ENCODE measurements around the gene OR6P1.

The OR6P1 gene, protein sequence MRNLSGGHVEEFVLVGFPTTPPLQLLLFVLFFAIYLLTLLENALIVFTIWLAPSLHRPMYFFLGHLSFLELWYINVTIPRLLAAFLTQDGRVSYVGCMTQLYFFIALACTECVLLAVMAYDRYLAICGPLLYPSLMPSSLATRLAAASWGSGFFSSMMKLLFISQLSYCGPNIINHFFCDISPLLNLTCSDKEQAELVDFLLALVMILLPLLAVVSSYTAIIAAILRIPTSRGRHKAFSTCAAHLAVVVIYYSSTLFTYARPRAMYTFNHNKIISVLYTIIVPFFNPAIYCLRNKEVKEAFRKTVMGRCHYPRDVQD

DNA sequence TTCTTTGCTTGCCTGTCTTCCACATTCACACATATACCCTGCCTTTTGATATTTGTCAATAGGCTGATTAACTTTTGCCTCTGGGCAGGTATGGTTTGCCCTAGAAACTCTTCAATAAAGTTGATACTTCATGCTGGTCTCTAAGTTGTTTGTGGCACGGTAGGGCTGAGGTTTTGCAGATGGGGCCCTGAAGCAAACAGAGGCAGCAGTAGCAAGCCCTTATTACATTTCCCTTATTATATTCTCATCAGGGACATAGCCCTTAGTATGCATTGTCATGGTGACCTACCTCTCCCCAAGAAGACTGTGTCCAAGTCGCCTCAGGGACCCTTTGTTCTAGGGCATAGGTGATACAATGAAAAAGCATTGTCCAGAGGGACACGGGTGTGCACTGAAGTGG lies at the start of gene OR6P1:
TSS of gene OR6P1 (minus strand) at position 101 of the 400 bp plus-strand sequence. CDS start 6,976 bp downstream, outside the sequence.
- DNase-seq (ENCODE audit: extremely low read depth in 1 of 2, low read depth in 1 of 2), result no peak

DNA sequence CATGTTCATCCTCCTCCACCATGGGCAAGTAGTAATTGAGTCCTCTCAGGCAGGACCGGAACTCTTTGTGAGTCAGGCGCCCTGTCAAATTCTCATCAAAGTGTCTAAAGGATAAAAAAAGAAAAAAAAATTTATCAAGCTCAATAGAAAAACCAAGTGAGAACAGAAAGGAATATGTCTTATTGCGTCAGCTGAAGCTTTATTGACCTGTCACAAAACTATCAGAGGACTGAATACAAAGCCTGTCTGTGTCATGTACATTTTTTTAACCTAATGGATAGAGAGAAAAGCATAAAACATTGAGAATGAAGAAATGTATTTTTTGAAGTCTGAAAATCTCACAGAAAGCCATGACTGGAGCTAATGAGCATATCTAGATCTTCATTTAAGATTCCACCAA lies 43.4 kb upstream of the OR6P1 start:
- DNase-seq (ENCODE audit: extremely low read depth in 1 of 2, low read depth in 1 of 2), result no peak

DNA sequence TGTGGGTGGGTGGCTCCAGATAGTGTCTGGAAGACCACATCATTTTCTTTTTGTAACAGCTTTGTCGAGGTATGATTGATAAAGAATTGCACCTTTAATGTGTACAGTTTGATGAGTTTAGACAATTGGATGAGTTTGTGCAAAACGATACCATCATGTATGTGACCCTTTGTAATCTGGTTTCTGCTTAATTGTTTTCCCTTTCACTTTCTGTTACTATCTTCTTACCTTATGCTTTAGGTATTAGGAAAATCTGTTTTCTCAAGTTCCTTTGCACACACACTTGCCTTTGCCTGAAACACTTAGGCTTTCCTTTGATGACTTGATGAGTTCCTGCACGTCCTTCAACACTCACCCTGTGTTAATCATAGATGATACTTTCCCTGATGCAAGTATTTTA lies 41.5 kb upstream of the OR6P1 start:
- DNase-seq (ENCODE audit: extremely low read depth in 1 of 2, low read depth in 1 of 2), result no peak

GRCh38 chr1:158607296-158607695 lies 36.9 kb upstream of the OR6P1 start:
- DNase-seq (ENCODE audit: extremely low read depth in 1 of 2, low read depth in 1 of 2), result no peak

DNA sequence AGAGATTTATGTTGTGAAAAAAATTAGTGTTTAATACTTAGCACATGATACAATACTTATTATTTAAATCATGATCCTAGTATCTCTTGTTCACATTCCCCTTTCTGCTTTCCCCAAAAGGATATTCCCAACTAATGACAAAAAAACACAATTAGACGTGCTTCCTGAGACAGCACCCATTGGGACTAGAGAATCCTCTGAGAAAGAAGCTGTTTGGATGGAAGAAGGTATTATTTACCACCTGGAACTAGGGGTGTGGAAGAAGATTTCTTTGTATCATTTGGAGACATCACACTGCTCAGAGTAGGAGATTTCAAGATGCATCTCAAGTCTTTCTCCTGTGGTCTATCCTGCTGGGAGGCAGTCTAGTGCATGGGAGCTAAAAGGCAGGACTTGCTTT lies 34.6 kb upstream of the OR6P1 start, which contains the start of gene OR10Z1:
TSS of gene OR10Z1 (plus strand) at position 301 of the 400 bp plus-strand sequence. CDS start 1,171 bp downstream, outside the sequence.
- no peak for DNase-seq (ENCODE audit: extremely low read depth in 1 of 2, low read depth in 1 of 2)

GRCh38 chr1:158600735-158601134 lies 30.4 kb upstream of the OR6P1 start:
- DNase-seq (ENCODE audit: extremely low read depth in 1 of 2, low read depth in 1 of 2), result no peak

- DNase-seq (ENCODE audit: extremely low read depth in 1 of 2, low read depth in 1 of 2), result no peak
Observed at GRCh38 chr1:158586942-158587341, 16.6 kb upstream of the OR6P1 start.

DNA sequence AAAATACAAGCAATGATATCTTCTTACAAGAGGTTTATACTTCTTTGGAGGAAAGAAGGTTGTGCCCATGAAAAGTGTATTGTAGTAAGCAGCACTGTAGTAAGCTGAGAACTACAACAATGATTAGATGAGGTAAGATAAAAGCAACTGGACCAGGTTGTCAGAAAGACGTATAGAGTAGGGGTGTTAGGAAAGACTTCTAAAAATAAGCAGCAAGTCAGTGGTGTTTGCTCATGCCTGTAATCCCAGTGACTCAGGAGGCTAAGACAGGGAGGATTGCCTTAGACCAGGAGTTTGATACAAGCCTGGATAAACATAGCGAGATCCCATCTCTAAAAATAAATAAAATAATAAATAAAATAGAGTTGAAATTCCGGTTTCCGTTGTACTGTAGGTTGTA lies 13.6 kb upstream of the OR6P1 start:
- DNase-seq (ENCODE audit: extremely low read depth in 1 of 2, low read depth in 1 of 2), result no peak

GRCh38 chr1:158579733-158580132 lies 9.4 kb upstream of the OR6P1 start, which contains the start of gene OR10X1:
Gene OR10X1, minus strand, starts transcription at chr1:158579899. Its CDS starts 0 bp downstream, at chr1:158579899.
- no peak for DNase-seq (ENCODE audit: extremely low read depth in 1 of 2, low read depth in 1 of 2)

DNA sequence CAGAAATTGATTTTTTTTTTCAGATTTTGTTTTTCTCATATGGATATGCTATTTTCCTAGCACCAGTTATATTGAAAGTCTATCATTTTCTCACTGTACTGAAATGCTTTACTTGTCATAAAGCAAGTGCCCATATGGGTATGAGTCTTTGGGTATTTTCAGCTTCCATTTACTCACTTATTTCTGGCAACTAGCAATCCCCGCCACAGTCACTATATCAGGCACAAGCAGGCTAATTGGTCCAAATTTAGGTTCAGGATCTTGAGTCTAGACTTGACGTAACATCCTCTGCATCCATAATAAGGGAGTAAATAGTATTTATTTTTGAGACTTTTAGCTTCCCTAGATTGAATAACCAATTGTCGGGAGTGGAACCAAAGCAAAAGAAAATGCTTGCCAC lies 7.2 kb upstream of the OR6P1 start:
- DNase-seq (ENCODE audit: extremely low read depth in 1 of 2, low read depth in 1 of 2), result no peak

GRCh38 chr1:158572226-158572625 lies 1.8 kb upstream of the OR6P1 start:
- no peak for DNase-seq (ENCODE audit: extremely low read depth in 1 of 2, low read depth in 1 of 2)

- DNase-seq (ENCODE audit: extremely low read depth in 1 of 2, low read depth in 1 of 2), result no peak
Observed at GRCh38 chr1:158564608-158565007, 5.8 kb downstream of the OR6P1 start.

DNA sequence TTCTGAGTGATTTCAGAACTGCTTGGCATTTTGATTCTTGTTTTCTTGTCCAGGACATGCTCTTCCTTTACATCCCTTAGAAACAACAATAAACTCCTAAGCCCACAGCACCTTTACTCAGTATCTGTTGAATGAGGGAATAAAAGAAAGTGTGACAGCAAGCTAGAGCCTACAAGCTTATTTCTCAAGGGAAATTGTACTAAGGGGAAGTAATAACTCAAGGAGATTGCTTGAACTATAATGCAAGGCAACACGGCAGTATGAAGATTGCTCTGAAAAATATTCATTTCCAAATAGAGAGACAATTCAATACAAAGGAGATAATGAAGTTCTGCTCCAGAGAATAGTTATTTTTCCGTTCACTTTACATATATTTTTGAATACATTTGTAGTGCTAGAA lies 6.5 kb downstream of the OR6P1 start:
- no peak for DNase-seq (ENCODE audit: extremely low read depth in 1 of 2, low read depth in 1 of 2)

GRCh38 chr1:158559696-158560095 lies 10.7 kb downstream of the OR6P1 start:
- DNase-seq (ENCODE audit: extremely low read depth in 1 of 2, low read depth in 1 of 2), result no peak

GRCh38 chr1:158554352-158554751 lies 16.0 kb downstream of the OR6P1 start, which contains the start of gene OR6Y1:
Gene OR6Y1, minus strand, starts transcription at chr1:158554405. Its CDS starts 6,300 bp downstream, at chr1:158548105.
- no peak for DNase-seq (ENCODE audit: extremely low read depth in 1 of 2, low read depth in 1 of 2)

- no peak for DNase-seq (ENCODE audit: extremely low read depth in 1 of 2, low read depth in 1 of 2)
Observed at GRCh38 chr1:158552296-158552695, 18.1 kb downstream of the OR6P1 start.

GRCh38 chr1:158547533-158547932 lies 22.8 kb downstream of the OR6P1 start:
- no peak for DNase-seq (ENCODE audit: extremely low read depth in 1 of 2, low read depth in 1 of 2)

DNA sequence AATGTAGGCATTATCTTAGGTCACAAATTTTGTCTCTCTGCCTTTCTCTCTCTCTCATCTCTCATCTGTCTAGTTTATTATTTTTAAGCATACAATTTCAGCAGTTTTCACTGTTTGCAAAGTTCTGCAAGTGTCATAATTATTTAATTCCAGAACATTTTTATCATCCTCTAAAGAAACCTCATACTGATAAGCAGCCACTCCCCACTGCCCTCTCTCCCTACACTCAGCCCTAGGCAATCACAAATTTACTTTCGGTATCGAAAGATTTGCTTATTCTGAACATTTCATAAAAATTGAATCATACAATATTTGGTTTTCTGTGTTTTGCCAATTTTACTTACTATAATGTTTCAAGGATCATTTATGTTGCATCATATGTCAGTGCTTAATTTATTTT lies 32.8 kb downstream of the OR6P1 start:
- no peak for DNase-seq (ENCODE audit: extremely low read depth in 1 of 2, low read depth in 1 of 2)

- no peak for DNase-seq (ENCODE audit: extremely low read depth in 1 of 2, low read depth in 1 of 2)
Observed at GRCh38 chr1:158534496-158534895, 35.9 kb downstream of the OR6P1 start.

DNA sequence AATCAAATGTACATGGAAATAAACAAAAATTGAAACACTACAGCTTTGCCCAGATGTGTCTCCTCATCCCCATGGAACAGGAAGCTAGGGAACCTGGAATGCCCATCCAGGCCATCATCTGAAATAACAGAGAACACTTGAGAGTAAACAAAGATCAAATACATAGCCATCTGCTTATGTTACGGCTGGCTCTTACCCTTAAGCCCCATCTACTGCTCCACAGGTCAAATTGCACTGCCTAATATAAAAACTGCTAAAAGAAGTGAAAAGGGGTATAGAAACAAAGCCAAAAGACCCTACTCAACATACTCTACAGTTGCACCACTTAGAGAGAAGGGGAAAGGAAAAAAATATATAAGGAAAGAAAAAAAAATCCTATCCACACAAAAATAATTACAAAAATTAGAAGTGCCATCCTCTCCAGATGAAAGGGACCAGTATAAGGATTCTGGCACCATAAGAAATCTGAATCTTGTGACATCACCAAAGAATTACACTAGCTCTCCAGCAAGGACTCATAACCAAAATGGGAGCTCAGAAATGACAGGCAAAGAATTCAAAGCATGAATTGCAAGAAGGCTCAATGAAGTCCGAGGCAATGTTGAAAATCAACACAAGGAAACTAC lies 43.1 kb downstream of the OR6P1 start:
- DNase-seq (ENCODE audit: extremely low read depth in 1 of 2, low read depth in 1 of 2), result no peak

DNA sequence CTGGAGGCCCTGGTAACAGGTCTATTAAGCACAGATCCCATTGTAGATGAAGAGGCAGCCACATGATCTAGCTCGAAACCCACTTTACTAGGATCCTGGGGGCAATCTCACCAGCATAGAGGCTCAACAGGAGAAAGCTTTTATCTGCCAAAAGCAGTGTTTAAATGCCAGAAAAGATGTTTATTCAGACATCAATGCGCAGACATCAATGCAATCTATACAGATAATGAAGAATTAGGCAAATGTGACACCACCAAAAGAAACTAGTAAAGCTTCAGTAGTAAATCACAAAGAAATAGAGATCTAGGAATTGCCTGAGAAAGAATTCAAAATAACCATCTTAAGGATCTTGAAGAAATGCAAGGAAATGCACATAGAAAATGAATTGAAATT lies 48.7 kb downstream of the OR6P1 start:
- no peak for DNase-seq (ENCODE audit: extremely low read depth in 1 of 2, low read depth in 1 of 2)

DNA sequence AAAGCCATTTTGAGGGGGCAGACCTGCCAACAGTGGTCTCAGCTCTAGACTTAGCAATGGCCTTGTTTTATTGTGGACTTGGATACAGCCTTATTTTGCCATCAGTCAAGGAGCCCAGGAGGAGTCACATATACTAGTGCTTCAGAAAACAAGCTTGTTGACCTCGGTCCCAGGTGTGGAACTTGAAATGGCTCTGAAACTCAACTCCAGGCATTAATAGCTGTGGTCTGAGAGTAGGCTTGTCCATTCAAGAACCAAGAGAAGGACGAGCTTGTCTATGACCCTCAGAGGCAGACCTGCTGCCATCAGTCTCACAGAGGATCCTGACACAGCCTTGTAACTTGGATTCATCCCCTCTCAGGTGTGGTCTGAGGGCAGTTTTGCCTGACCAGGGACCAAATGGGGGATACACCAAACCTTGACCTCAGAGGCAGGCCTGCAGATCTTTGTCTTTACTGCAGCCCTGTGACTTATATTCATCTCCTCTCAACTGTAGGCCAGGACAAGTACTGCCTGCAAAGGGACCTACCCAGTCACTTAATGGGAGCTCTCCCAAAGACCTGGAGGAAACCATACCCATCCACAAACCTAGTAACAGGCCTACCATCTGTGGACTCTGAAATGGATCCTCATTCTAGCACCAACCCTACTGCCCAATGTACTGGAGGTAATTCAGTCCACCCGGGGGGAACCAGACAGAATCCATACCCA lies 49.3 kb downstream of the OR6P1 start:
- DNase-seq (ENCODE audit: extremely low read depth in 1 of 2, low read depth in 1 of 2), result no peak

Data from stimulated activated CD8-positive, alpha-beta memory T cell treated with anti-CD3 and anti-CD28 coated beads, Interleukin-7, amount 100 ng/mL, for 48 hours (primary cell).